Subcutaneous adipose tissue (tissue), 4 donors: ENCODE data around the gene MYH9. TPM values are rescaled to one million over a fixed set of nuclear protein-coding genes. Genes with fewer than 3 reads are reported as not detected.

Experiments
- CTCF ChIP-seq: fragments of 450-650 bp; IDR thresholded peaks from one replicate; pipeline ENCODE4 v1.5.1; 2016; ENCODE audit warnings: low read depth, mild to moderate bottlenecking, control low read depth, antibody characterized with exemption, moderate library complexity
- small RNA-seq: library from RNA; depleted of rRNA; stranded (forward); fragments of <200 nt; gene quantifications from one replicate; pipeline ENCODE3, GENCODE V24; 2016
- total RNA-seq, 4 donors: library from RNA; depleted of rRNA; stranded (reverse); fragments of >200 nt; gene quantifications; one replicate each; pipeline ENCODE4 v1.1.0, GENCODE V29; 2016

MYH9 gene
- total RNA-seq, 4 donors from 2014 or later: 187 to 410 (median 233) TPM

- no peak for TF ChIP-seq CTCF
Measured at GRCh38 chr22:36233796-36234195, 154.0 kb downstream of the MYH9 start.

GRCh38 chr22:36232715-36233401 lies 154.9 kb downstream of the MYH9 start:
- no peak for TF ChIP-seq CTCF

Small RNAs within 50 kb of the gene (small RNA-seq; reads per million reads assigned to genes)
- gene MIR6819: not detected

Other genes starting within 250 kb of the MYH9 start
- gene APOL3, start 227.2 kb downstream of the MYH9 start, total RNA-seq: 100 to 1,000 TPM in 3 of 4 donors, 10 to 100 TPM in 1; 99.3 to 166 (median 121) TPM
- 10 to 100 TPM in 3 of 4 donors, under 1 TPM in 1; 0.68 to 80.8 (median 35.8) TPM for gene APOL4, start 186.2 kb downstream of the MYH9 start, total RNA-seq
- 100 to 1,000 TPM in 1 of 4 donors, 10 to 100 TPM in 3; 39.0 to 121 (median 66.6) TPM for gene APOL2, start 148.4 kb downstream of the MYH9 start, total RNA-seq
- 10 to 100 TPM in 3 of 4 donors, 1 to 10 TPM in 1; 7.5 to 53.5 (median 18.9) TPM for gene APOL1, start 134.8 kb downstream of the MYH9 start, total RNA-seq
- gene TXN2, start 93.7 kb upstream of the MYH9 start, total RNA-seq: 10 to 100 TPM; 26.9 to 84.6 (median 65.3) TPM
- 1 to 10 TPM; 4.6 to 7.5 (median 6.0) TPM for gene FOXRED2, start 119.1 kb upstream of the MYH9 start, total RNA-seq
- gene EIF3D, start 141.2 kb upstream of the MYH9 start, total RNA-seq: 100 to 1,000 TPM; 218 to 260 (median 252) TPM